Measurements from ENCODE around the gene INPP4A. TPM values are rescaled to one million over a fixed set of nuclear protein-coding genes. Genes with fewer than 3 reads are reported as not detected.
"Not testable (repeated sequence)": the region's sequence is repeated elsewhere in the genome, so short reads cannot be mapped to it uniquely, and the experiment has no call there.

The INPP4A gene
- total RNA-seq, 2 donors from 2014 or later, result 65.0 to 150 TPM

DNA sequence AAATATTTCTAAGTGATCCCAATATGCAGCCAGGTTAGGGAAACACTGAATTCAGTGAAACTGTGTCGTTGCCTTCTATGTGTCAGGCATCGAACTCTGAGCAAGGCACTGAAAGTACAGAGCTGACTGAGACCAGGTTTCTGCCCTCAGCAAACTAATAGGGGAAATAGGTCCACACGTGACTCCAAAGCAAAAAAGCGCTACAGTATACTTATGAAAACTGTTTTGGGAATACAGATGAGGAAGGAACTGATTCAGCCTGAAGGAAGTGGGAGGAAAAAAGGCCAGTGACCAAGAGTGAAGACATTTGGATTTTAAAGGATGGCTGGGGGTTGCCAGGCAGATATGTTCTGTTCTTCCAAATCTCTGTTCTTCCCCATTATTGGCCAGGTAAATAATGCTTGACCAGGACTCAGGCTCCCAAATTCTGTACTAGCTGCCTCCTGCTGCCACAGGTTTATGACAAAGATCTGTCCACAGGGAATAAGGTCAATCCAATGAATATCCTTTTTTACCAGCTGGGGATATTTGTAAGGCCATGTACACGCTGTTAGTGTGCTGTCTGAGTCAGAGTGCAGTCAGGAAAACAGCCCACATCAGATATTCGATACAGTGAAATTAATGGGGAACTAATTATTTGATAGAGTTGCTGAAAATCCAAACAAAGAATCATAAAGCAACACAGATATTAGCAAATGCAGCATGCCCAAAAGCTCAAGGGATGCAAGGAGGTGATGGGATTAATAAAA is 24.5 kb upstream of the INPP4A start:
- Mint-ChIP-seq H3K27ac (no peak overlapping the region), H3K36me3 (peaks cover 14% of the 10 kb centered on the region), H3K4me3 (no peak overlapping the region), H3K27me3 (no peaks in the 10 kb centered on the region), H3K9me3 (peaks cover 4% of the 10 kb centered on the region), H3K4me1 (ENCODE audit: low read depth in 2 of 2) (no peaks in the 10 kb centered on the region)
- ATAC-seq (no peak), DNase-seq (ENCODE audit: low spot score) (no peak)

DNA sequence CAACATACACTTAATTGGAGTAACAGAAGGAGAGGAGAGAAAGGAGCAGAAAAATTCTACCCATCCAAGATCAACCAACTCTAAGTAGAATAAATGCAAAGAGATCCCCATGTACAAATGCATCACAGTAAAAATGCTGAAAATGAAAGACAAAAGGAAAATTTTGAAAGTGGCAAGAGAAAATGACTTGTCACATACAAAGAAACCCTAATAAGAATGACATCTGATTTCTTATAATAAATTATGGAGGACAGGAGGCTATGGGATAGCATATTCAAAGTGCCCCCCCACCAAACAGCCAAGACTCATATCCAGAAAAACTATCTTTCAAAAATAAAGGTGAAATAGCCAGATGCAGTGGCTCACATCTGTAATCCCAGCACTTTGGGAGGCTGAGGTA is 22.2 kb upstream of the INPP4A start:
- no peak overlapping the region for H3K27ac Mint-ChIP-seq
- no peak for ATAC-seq
- H3K9me3 Mint-ChIP-seq, result peaks cover 4% of the 10 kb centered on the region
- H3K4me3 Mint-ChIP-seq, result no peak overlapping the region
- no peak for DNase-seq (ENCODE audit: low spot score)
- no peaks in the 10 kb centered on the region for H3K27me3 Mint-ChIP-seq
- peaks cover 14% of the 10 kb centered on the region for H3K36me3 Mint-ChIP-seq
- H3K4me1 Mint-ChIP-seq (ENCODE audit: low read depth in 2 of 2), result no peaks in the 10 kb centered on the region

DNA sequence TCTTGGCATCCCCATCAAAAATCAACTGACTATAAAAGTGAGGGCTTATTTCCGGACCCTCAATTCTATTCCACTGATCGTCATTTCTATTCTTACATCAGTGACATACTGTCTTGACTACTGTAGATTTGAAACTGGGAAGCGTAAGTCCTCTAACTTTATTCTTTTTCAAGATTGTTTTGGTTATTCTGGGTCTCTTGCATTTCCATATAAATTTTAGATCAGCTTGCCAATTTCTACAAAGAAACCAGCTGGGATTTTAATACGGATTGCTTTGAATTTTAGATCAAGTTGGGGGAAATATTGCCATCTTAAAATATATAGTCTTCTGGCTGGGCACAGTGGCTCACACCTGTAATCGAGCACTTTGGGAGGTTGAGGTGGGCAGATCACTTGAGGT is 17.9 kb upstream of the INPP4A start:
- Mint-ChIP-seq H3K36me3 (peaks cover 8% of the 10 kb centered on the region), H3K27ac (no peak overlapping the region), H3K4me1 (ENCODE audit: low read depth in 2 of 2) (no peaks in the 10 kb centered on the region), H3K4me3 (no peak overlapping the region), H3K27me3 (no peaks in the 10 kb centered on the region), H3K9me3 (peaks cover 4% of the 10 kb centered on the region)
- no peak for DNase-seq (ENCODE audit: low spot score)
- ATAC-seq, result no peak

DNA sequence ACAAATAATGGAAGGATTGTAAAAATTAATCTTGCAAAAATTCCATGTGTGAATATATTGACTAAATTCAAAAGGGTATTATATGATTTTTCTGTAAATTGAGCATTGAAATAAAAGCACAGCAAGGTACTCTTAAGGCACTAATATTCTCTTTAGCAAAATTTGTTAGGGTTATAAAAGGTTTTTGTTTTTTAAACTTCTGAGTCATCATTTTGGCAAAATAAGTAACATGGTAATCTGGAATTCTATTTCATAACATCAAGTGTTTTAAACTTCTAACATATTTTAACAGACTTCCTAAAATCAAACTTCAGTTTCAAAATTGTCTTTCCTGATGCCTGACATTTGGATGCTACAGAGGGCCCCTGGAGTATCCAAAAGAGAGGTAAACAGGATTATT is 12.5 kb upstream of the INPP4A start:
- H3K36me3 Mint-ChIP-seq, result peaks cover 5% of the 10 kb centered on the region
- ATAC-seq, result no peak
- no peak for DNase-seq (ENCODE audit: low spot score)
- no peak overlapping the region for H3K4me3 Mint-ChIP-seq
- peaks cover 4% of the 10 kb centered on the region for H3K9me3 Mint-ChIP-seq
- H3K4me1 Mint-ChIP-seq (ENCODE audit: low read depth in 2 of 2), result peaks cover 0 to 10% of the 10 kb centered on the region in 2 donors
- no peaks in the 10 kb centered on the region for H3K27me3 Mint-ChIP-seq
- no peak overlapping the region for H3K27ac Mint-ChIP-seq

DNA sequence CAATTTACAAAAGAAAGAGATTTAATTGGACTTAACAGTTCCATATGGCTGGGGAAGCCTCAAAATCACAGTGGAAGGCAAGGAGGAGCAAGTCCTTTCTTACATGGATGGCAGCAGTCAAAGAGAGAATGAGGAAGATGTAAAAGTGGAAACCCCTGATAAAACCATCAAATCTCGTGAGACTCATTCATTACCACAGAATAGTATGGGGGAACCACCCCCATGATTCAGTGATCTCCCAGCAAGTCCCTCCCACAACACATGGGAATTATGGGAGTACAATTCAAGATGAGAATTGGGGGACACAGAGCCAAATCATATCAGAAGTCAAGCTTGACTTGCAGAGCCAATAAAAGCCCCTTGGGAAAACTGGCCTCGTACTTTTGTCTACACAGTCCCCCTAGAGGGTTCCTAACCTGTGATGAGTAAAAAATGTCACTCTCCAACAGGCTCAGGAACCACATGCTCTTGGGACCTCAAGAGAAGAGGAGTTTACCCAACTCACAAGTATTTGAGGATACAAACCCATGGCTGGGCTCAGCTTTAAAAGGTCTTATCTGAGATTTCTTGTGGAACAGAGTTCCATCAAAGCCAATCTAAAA is 11.2 kb upstream of the INPP4A start:
- Mint-ChIP-seq H3K27me3 (no peaks in the 10 kb centered on the region), H3K4me3 (no peak overlapping the region), H3K9me3 (peaks cover 4% of the 10 kb centered on the region), H3K4me1 (ENCODE audit: low read depth in 2 of 2) (peaks cover 3 to 14% of the 10 kb centered on the region in 2 donors), H3K36me3 (peaks cover 5% of the 10 kb centered on the region), H3K27ac (peak overlapping the region in 1 of 2 donors; percentile 12)
- ATAC-seq (no peak), DNase-seq (ENCODE audit: low spot score) (no peak)

DNA sequence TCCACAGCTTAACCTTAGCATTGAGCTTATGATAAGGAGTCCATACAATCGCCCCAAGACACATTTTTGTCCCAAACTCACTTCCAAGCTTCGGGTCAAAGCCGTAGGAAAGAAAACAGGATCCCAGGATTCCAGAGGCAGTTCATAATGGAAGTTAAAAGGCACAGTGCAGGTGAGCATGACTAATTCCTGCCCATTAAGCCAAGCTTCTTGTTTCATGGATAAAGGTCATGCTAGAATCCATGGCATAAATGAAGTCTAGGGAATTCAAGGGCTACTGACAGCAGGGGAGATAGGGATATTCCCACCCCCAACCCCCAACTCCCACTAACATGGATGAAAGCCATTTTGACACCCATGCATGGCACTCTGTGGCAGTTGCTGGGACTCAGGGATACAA is 10.2 kb upstream of the INPP4A start:
- peaks cover 13 to 23% of the 10 kb centered on the region in 2 donors for H3K4me1 Mint-ChIP-seq (ENCODE audit: low read depth in 2 of 2)
- peaks cover 5% of the 10 kb centered on the region for H3K36me3 Mint-ChIP-seq
- DNase-seq (ENCODE audit: low spot score) (no peak), ATAC-seq (no peak)
- no peak overlapping the region for H3K27ac Mint-ChIP-seq
- H3K9me3 Mint-ChIP-seq, result peaks cover 4% of the 10 kb centered on the region
- no peaks in the 10 kb centered on the region for H3K27me3 Mint-ChIP-seq
- H3K4me3 Mint-ChIP-seq, result no peak overlapping the region

DNA sequence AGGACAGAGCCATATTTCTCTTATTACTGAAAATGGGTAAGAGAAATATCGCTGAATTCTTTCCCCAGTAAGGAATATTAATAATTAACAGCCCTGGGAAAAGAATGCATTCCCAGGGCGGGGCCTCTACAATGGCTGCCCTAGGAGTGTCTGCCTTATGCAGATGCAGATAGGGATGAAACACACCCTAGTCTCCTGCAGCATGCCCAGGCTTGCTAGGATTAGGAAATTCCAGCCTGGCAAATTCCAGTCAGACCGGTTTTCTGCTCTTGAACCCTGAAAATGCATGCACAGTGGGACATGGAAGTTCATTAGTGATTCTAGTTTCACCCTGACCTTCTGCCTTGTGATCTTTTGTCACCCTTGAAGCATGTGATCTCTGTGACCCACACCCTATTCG is 9.0 kb upstream of the INPP4A start:
- Mint-ChIP-seq H3K27ac (peak overlapping the region in 1 of 2 donors; percentile 60), H3K4me1 (ENCODE audit: low read depth in 2 of 2) (peaks cover 25 to 35% of the 10 kb centered on the region in 2 donors)
- not testable (repeated sequence) for DNase-seq (ENCODE audit: low spot score); H3K4me3 Mint-ChIP-seq; ATAC-seq; H3K9me3 Mint-ChIP-seq; H3K27me3 Mint-ChIP-seq; H3K36me3 Mint-ChIP-seq

DNA sequence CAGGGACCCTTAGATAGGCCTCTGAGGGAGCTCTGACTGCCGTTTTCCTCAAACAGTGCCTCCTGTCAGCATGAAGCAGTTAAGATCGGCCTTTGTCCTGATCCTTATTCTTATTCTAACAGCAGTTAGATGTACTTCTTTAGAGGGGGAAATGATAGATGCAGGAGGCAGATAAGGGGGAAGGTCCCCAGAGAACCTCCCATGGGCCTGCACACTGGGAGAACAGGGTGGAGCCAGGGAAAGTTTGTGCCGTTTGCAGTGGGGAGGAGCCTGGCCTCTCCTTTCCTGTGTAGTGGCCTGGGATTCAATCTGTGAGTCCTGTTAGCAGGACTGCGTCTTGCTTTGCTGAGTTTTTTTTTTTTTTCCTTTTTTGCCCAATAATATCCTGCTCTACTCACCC is 7.9 kb upstream of the INPP4A start:
- ATAC-seq, result no peak
- DNase-seq (ENCODE audit: low spot score), result no peak
- no peak overlapping the region for H3K4me3 Mint-ChIP-seq
- H3K27me3 Mint-ChIP-seq, result no peaks in the 10 kb centered on the region
- peaks cover 27 to 37% of the 10 kb centered on the region in 2 donors for H3K4me1 Mint-ChIP-seq (ENCODE audit: low read depth in 2 of 2)
- peak overlapping the region in 1 of 2 donors; percentile 60 for H3K27ac Mint-ChIP-seq
- peaks cover 8% of the 10 kb centered on the region for H3K9me3 Mint-ChIP-seq
- peaks cover 5% of the 10 kb centered on the region for H3K36me3 Mint-ChIP-seq

DNA sequence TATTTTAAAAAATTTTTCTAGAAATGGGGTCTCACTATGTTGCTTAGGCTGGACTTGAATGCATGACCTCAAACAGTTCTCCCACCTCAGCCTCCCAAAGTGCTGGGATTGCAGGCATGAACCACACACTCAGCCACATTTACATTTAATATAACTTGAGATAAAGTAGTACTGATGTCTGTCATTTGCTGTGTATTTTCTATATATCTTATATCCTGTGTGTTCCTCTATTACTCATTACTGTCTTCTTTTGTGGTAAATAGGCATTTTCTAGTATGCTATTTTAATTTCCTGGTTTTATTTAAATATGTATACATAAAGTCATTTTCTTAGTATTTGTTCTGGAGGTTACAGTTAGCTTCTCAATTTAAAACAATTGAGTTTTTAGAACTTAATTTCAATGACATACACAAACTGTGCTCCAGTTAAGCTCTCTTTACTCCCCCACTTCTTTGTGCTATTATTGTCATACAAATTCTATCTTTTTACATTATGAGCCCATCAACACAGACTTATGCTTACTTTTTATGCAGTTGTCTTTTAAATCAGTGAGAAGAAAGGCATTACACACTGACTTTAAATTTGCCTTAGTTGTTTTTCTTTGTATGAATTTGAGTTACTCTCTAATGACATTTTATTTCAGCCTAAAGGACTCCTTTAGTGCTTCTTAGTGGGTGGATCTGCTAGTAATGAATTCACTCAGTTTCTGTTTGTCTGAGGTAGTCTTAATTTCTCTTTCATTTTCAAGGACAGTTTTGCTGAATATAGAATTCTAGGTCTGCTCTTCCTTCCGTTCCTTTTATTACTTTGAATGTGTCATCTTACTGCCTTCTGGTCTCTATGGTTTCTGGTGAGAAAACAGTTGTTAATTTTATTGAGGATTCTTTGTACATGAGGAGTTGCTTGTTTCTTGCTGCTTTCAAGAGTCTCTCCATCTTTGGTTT is 6.2 kb upstream of the INPP4A start:
- no peak for DNase-seq (ENCODE audit: low spot score)

DNA sequence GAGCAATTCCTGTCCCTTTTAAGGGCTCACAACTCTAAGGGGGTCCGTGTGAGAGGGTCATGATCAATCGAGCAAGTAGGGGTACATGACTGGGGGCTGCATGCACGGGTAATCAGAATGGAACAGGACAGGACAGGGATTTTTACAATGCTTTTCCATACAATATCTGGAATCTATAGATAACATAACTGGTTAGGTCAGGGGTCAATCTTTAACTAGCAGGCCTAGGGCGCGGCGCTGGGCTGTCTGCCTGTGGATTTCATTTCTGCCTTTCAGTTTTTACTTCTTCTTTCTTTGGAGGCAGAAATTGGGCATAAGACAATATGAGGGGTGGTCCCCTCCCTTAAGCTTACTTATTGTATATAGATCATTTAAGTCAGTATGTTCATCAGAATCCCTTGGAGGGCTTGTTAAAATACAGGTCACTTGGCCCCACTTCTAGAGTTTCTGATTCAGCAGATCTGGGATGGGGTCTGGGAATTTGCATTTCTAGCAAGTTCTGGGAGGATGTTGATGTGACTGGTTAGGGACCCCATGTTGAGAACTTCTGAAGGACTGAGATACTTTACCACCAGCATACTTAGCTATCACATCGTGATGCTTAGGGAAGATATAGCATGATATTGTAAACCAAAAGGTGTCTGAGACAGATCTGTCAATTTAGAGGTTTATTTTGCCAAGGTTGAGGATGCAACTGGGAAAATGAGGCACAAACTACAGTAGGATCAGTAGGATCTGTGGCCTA is 2.8 kb upstream of the INPP4A start:
- peaks cover 47 to 57% of the 10 kb centered on the region in 2 donors for H3K4me1 Mint-ChIP-seq (ENCODE audit: low read depth in 2 of 2)
- DNase-seq (ENCODE audit: low spot score) (no peak), ATAC-seq (no peak)
- H3K36me3 Mint-ChIP-seq, result peaks cover 5% of the 10 kb centered on the region
- H3K4me3 Mint-ChIP-seq, result no peak overlapping the region
- no peaks in the 10 kb centered on the region for H3K27me3 Mint-ChIP-seq
- H3K27ac Mint-ChIP-seq, result peak overlapping the region; percentile 25 to 96
- peaks cover 4% of the 10 kb centered on the region for H3K9me3 Mint-ChIP-seq

More for the DNA sequence above, 6.2 kb upstream of the INPP4A start:
- Mint-ChIP-seq H3K36me3 (no peaks in the 10 kb centered on the region), H3K27me3 (no peaks in the 10 kb centered on the region), H3K4me3 (peak overlapping the region; percentile 80), H3K4me1 (ENCODE audit: low read depth in 2 of 2) (peaks cover 34 to 38% of the 10 kb centered on the region in 2 donors), H3K27ac (peak overlapping the region; percentile 89 to 96), H3K9me3 (peaks cover 4% of the 10 kb centered on the region)
- ATAC-seq, result peak; percentile 93 to 97

DNA sequence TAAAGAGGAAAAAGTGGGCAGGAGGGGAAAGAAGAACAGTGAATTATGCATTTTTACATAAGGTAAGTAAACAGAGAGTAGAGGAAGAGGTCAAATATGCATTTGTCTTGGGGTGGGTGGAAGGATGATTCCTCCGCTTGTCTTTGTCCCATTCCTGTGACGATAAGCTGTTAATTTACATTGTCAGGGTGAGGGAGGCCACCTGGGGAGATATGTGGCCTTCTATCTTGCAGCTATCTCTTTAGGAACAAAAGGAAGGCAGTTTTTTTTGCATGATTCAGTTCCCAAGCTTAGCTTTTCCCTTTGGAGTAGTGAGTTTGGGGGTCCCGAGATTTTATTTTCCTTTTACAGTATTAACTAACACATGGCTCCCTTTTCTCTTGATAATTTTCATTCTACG is 2.2 kb upstream of the INPP4A start:
- peaks cover 4% of the 10 kb centered on the region for H3K9me3 Mint-ChIP-seq
- H3K27me3 Mint-ChIP-seq, result no peaks in the 10 kb centered on the region
- ATAC-seq (no peak), DNase-seq (ENCODE audit: low spot score) (no peak)
- peaks cover 5% of the 10 kb centered on the region for H3K36me3 Mint-ChIP-seq
- peak overlapping the region; percentile 25 to 96 for H3K27ac Mint-ChIP-seq
- H3K4me3 Mint-ChIP-seq, result no peak overlapping the region
- peaks cover 45 to 62% of the 10 kb centered on the region in 2 donors for H3K4me1 Mint-ChIP-seq (ENCODE audit: low read depth in 2 of 2)

DNA sequence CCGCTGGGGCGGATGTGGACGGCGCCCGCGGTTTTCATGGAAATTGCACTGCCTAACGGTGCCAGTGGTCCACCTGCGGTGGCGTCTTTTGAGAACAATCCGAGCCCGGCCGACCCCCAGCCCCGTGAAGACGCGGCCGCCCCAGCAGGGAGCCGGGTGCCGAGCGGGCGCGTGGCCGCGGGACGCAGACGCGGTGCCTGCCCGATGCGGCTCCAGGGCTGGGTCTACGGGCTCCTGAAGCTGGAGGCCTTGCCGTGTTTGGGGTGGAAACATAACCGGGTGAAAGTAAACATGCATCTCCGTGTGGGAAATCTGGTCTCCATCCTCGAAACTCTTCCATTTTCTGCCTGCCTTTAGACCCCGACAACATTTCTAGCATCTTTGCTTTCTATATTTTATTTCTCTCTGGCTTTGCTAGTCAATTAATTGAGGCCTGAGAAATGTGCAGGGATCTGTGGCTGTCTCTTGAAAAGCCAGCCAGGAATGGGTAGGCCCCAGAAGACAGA is 572 bp downstream of the INPP4A start:
- Mint-ChIP-seq H3K27ac (peak overlapping the region; percentile 97 to 98), H3K36me3 (peaks cover 5% of the 10 kb centered on the region), H3K4me1 (ENCODE audit: low read depth in 2 of 2) (peaks cover 42 to 63% of the 10 kb centered on the region in 2 donors), H3K9me3 (no peaks in the 10 kb centered on the region), H3K4me3 (peak overlapping the region; percentile 89), H3K27me3 (no peaks in the 10 kb centered on the region)
- DNase-seq (ENCODE audit: low spot score), result peak; percentile 73
- peak in 1 of 2 donors; percentile 57 for ATAC-seq

Measured in natural killer cell treated with Interleukin-12 subunit alpha and Interleukin-12 subunit beta and Interleukin-15 and Interleukin-18, amount 100 ng/mL, for 72 hours (primary cell).